GM19238 (cell line): Measurements from ENCODE around the gene RASGRP2.

Source experiments
- DNase-seq: peaks from one replicate; pipeline ENCODE4 v3.0.0; 2011; ENCODE audit warnings: low spot score; ENCODE audit not compliant: insufficient read length

Gene RASGRP2

GRCh38 chr11:64757549-64758329, 13.8 kb upstream of the RASGRP2 start:
- no peak for DNase-seq

DNA sequence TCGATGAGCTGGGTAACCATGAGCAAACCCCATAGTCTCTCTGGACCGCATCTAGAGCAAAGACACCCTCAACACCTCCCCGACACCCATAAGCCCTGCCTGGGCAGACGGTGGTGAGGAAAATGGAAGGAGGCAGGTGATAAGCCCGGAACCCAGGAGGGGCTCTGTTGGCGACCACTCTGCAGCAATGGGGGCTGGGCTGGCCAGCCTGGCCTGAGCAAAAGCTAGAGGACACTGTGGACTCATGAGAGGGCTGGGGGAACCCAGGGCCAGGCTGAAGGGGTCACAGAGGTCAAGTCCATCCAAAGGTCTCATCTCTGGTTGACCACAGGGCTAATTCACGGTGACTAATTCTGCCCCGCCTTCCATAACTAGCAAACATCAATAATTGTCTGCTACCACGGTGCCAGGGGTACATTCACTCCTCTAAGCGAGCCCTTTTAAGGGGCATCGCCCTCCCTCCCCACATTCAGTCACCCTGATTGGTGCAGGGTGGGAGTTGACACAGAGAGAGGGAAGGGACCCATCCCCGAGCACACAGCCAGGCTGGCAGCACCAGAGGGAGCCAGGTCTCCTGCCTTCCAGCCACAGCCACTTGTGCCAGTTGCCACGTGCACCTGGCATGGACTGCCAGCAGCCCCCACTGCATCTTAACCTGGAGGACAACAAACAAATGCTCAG, 11.9 kb upstream of the RASGRP2 start:
- DNase-seq: no peak

DNA sequence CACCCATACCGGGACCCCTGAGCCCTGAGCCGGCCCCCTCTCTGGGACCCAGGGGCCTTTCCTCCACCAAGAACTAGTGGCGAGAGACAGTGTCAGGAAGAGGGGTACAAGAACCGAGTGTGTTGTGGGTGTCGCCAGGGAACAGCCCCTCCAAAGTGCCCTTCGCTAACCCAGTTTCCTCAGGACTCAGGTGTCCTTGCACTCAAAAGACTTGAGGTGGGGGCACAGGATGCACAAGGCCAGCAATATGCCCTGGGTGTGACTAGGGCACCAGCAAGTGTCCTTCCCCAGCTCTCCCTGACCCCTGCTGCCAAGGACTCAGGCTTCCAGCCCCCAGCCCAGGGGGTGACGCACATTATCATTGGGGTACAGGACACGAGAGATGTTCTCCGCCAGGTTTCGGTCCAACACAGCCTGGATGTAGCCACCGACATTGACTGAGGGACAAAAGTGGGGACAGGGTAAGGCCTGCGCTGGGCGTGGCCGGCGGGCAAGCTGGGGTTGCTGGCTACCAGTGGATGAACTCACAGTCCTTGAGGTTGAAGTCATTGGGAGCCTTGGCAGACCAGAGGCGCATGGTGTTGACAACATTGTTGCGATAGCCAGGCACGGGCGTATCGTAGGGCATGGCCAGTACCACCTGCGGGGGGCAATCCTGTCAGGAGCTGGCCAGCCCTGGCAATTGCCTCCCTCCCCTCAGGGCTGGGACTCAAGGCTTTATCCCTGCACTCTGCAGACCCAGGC, 11.1 kb upstream of the RASGRP2 start:
- no peak for DNase-seq

DNA sequence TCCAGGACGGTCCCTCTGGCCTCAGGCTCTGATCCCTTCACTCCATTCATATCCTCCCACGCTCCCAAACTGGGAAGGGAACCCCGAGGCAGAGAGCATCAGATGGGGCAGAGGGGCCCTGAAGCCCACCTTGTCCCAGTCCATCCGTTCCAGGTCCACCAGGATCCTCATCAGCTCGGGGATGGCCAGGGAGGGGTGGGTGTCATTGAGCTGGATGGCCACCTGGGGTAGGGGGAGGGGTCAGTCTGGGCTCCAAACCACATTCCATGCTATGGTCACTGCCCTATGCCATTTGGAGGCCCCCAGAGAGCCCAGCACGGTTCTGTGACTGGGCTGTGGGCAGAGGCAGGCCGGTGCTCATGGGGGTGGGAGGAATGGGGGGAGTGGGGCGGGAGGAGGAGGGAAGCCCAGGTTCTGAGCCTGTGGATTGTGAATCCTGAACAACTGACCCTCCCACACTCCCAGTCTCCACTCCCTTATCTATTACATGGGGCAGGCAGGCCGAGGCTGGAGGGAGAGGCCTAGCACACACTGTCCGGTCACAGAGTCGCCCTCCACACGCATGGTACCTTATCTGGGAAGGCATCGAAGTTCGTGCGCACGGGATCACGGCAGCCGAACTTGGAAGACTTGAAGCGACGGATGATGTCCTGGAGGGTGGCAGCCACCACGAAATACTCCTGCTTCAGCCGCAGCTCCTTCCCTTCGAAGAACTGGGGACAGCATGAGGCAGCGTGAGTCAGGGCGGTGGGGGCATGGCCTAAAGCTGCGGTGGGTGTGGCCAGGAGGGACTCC, 10.4 kb upstream of the RASGRP2 start:
- DNase-seq: no peak

- no peak for DNase-seq
These were observed 9.6 kb upstream of the RASGRP2 start for GRCh38 chr11:64753380-64754123.

GRCh38 chr11:64753019-64753379, 9.1 kb upstream of the RASGRP2 start:
- DNase-seq: no peak

- no peak for DNase-seq
These were observed 8.4 kb upstream of the RASGRP2 start for GRCh38 chr11:64752175-64752970.

DNA sequence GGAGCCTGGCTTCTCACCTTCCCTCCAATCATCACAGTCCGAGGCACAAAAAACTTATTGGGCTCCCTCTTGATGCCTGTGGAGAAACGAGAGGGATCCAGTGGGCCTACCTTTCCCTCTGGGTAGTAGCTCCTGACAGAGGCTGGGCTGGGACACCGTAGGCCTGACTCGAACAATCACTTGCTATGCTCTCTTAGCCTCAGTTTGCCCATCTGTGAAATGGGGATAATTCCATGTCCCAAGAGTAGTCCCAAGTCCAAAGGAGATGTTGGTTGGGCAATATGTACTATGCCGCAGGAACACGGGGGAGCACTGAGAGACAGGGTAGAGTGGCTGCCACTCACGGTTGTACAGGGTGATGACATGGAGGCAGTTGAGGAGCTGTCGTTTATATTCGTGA, 7.6 kb upstream of the RASGRP2 start:
- DNase-seq: no peak

- no peak for DNase-seq
These were observed 7.2 kb upstream of the RASGRP2 start for GRCh38 chr11:64751136-64751535.

GRCh38 chr11:64750361-64751054, 6.6 kb upstream of the RASGRP2 start:
- no peak for DNase-seq

DNA sequence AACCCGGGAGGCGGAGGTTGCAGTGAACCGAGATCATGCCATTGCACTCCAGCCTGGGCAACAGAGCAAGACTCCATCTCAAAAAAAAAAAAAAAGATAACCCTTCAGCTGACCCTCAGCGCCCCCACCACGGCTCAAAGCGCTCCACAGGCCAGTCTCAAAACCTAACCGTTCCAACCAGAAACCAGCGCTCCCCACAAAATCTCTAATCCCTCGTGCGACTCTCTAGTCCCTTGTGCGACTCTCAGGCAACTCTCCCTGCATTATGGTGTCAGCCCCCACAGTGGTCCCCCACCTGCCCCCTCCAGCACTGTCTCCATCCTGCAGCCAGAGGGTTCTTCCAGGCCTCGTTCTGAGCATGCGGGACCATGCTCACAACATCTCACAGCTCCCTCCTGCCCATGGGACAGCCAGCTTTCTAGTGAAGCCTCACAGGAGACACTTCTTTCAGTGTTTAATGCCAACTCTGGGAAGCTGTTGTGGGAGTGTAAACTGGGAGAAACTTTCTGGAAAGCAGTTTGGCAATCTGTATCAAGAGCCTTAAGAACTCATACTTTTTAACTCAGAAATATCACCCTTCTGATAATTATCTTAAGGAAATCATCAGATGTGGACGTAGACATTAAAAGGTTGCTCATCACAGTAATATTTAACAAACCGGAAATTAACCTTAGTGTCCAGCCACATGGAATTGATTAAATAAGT, 4.2 kb upstream of the RASGRP2 start:
- no peak for DNase-seq

DNA sequence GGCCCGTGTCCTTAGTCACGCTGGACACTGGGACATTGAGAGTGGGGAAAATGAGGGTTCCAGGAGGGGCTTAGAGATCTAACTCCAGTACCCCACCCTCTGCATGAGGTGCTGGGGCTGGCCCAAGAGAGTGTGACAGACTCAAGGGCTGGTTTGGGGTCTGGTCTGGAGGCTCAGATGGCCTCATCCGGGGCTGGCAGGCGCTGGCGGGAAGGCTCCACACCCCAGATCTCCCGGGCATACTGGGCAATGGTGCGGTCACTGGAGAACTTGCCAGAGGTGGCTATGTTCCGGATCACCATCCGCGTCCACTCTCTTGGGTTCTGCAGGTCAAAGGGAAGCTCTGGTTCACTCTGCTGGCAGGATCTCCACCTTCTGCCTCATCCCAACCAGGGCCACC, 2.5 kb upstream of the RASGRP2 start:
- DNase-seq: no peak

GRCh38 chr11:64745521-64746328, 1.8 kb upstream of the RASGRP2 start:
- peak; percentile 82 for DNase-seq

DNA sequence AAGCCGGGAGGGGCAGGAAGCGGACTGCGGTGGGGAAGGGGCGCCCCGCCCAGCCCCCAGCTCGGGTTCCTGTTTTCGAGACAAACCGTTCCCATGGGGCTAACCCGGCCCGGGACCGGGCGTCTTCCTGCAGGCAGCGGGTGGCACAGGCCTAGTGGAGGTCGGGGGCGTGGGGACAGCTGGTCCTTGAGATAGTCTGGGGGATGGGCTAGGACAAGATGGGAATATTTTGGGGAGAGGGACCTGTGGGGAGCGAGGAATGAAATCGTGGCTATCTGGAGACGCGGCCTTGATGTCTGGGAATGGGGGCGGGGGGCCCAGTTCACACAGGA, 1.2 kb upstream of the RASGRP2 start:
- peak; percentile 82 for DNase-seq

GRCh38 chr11:64744544-64745188, 724 bp upstream of the RASGRP2 start:
- DNase-seq: peak; percentile 48

DNA sequence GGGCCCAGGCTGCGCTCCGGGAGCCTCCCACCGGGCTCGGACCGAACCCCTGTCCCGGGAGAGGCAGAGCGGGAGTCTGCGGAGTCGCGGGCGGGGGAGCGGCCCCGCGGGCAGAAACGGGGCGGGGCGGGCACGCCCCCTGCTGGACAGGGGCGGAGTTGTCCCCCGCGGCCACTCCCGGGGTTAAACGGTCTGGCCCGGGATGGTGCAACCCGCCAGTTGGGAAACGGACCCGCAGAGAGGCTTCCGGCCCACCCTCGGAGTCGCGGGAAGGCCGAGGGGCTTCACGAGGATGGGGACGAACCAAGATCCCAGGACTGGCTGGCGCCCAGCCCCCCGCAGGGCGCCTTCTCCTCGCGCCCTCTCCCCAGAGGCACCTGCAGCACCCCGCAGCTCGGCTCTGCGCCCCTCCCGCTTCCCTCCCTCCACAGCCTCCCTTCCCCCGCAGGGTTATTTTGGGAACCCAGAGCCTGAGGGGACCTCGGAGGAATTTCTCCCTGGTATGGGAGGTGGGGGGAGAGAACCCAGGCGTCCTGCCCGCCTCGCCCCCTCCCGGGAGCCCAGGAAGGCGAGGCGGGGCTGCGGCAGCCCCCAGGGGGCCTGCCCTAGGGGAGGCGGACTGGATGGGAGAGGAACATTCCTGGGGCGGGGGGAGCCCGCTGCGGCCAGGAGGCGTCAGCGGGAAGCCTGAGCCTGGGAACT, 902 bp downstream of the RASGRP2 start:
- DNase-seq: peak; percentile 85
